Heart right ventricle (tissue), 16 donors: ENCODE results near the gene SYT14. TPM values are rescaled to one million over a fixed set of nuclear protein-coding genes. Genes with fewer than 3 reads are reported as not detected.

Experiments used
- ATAC-seq, 8 donors: fragments of 200-7000 bp; cut with Tn5 transposase; one replicate each; pipeline ENCODE4 v1.9.1; 2020; ENCODE audit warnings: mild to moderate bottlenecking in 8 of 8, moderate library complexity in 8 of 8, moderate number of reproducible peaks in 1 of 8
- DNase-seq, 2 donors: peaks; one replicate each; pipeline ENCODE4 v3.0.0-alpha.2; 2020
- H3K27ac ChIP-seq, 10 donors: fragments of 200-600 bp; sonication (generic) in 2 of 10; one replicate each; pipeline versions ENCODE4 v1.5.0 to v1.8.0; 2020 to 2022; ENCODE audit warnings: mild to moderate bottlenecking in 3 of 10
- H3K27me3 ChIP-seq, 7 donors: fragments of 200-600 bp; one replicate each; pipeline ENCODE4 v1.8.0; 2021 to 2022; ENCODE audit warnings: mild to moderate bottlenecking in 2 of 7
- H3K36me3 ChIP-seq, 9 donors: fragments of 200-600 bp; sonication (generic) in 1 of 9; one replicate each; pipeline versions ENCODE4 v1.5.0 to v1.8.0; 2020 to 2022; ENCODE audit warnings: mild to moderate bottlenecking in 2 of 9
- H3K4me1 ChIP-seq, 9 donors: fragments of 200-600 bp; sonication (generic) in 1 of 9; one replicate each; pipeline versions ENCODE4 v1.5.0 to v1.8.0; 2020 to 2022; ENCODE audit warnings: mild to moderate bottlenecking in 4 of 9
- H3K4me3 ChIP-seq, 10 donors: fragments of 200-600 bp; sonication (generic) in 2 of 10; one replicate each; pipeline versions ENCODE4 v1.5.0 to v1.8.0; 2020 to 2022; ENCODE audit warnings: mild to moderate bottlenecking in 7 of 10, moderate library complexity in 2 of 10
- H3K9me3 ChIP-seq, 11 donors: fragments of 200-600 bp in 10 of 11; sonication (generic) in 2 of 11; one replicate each; pipeline versions ENCODE4 v1.5.0 to v1.8.0; 2013 to 2022; ENCODE audit warnings: mild to moderate bottlenecking in 2 of 11, control low read depth in 1 of 11, moderate library complexity in 1 of 11
- WGBS, 2 donors: extraction: QIAGEN DNeasy Blood & Tissue Kit; methylation state at CpG; one replicate each; pipeline ENCODE4 v1.1.7; 2013; ENCODE audit warnings: inconsistent platforms in 1 of 2; 5-methylcytosine and 5-hydroxymethylcytosine counted together
- intact Hi-C, 10 donors: fragments of 100-400 bp; cut with DNase I; formaldehyde crosslinking; loops; one replicate each; pipeline versions ENCODE4 v1.11.1 to v1.14.2; 2022
- polyA plus RNA-seq, 2 donors: library from polyadenylated mRNA; stranded (reverse); fragments of 200-250 nt; gene quantifications; one replicate each; pipeline ENCODE4 v1.2.3, GENCODE V29; 2013
- total RNA-seq, 10 donors: library from RNA; stranded (reverse); fragmentation: NEBNext Ultra II Directional in 3 of 10; extraction: Animal tissue kit (Norgen Biotek cat#: 25700) in 3 of 10; gene quantifications; one replicate each; pipeline versions ENCODE4 v1.2.1 to v1.2.4, GENCODE V29; 2021 to 2023
- TF ChIP-seq, protein P1 (sequence below), 9 donors: fragments of 200-600 bp; sonication (generic) in 2 of 9; IDR thresholded peaks; one replicate each; pipeline versions ENCODE4 v1.5.0 to v1.8.0; 2021 to 2022; ENCODE audit warnings: antibody characterized with exemption in 9 of 9, mild to moderate bottlenecking in 5 of 9, moderate library complexity in 1 of 9
- donor health status: Arrhythmogenic right ventricular cardiomyopathy.
- donor health status: ischemic (EF 13 %, LVEDD 7.1; RV severe dilation, severe dysfunction).
- donor health status: healthy with polysubstance abuse.
- donor health status: DM: no; HTN: yes; CAD: no.
- donor health status: DM: no; HTN: no; CAD: no.
- donor health status: ischemic (EF 25% LVEDD 6.9; RV normal size, moderate dysfunction).
- donor health status: ischemic (EF 25% LVEDD 5.7; RV mildly dilated, moderate dysfunction).
- donor health status: healthy.
- donor health status: DM: yes; HTN: yes; CAD: no.
- donor health status: Ischemic cardiomyopathy.
- donor health status: ischemic (EF 35%, LVEDD 5.7; RV mildly dilated, moderate dysfunction).
- donor health status: nonischemic (EF 11% LVEDD 7.7; RV severe dilation, severe dysfunction).
- donor health status: DM: yes; HTN: yes; CAD: no.
- donor health status: PGD.
- donor health status: ischemic (EF 29% LVEDD 5.4; RV normal size, mild dysfunction).
- donor health status: nonischemic (EF 23%, LVEDD 6.1; RV moderate dilation, normal function).

Gene SYT14
- total and polyA plus RNA-seq, 12 donors = 0.06 TPM; not detected in 11

DNA sequence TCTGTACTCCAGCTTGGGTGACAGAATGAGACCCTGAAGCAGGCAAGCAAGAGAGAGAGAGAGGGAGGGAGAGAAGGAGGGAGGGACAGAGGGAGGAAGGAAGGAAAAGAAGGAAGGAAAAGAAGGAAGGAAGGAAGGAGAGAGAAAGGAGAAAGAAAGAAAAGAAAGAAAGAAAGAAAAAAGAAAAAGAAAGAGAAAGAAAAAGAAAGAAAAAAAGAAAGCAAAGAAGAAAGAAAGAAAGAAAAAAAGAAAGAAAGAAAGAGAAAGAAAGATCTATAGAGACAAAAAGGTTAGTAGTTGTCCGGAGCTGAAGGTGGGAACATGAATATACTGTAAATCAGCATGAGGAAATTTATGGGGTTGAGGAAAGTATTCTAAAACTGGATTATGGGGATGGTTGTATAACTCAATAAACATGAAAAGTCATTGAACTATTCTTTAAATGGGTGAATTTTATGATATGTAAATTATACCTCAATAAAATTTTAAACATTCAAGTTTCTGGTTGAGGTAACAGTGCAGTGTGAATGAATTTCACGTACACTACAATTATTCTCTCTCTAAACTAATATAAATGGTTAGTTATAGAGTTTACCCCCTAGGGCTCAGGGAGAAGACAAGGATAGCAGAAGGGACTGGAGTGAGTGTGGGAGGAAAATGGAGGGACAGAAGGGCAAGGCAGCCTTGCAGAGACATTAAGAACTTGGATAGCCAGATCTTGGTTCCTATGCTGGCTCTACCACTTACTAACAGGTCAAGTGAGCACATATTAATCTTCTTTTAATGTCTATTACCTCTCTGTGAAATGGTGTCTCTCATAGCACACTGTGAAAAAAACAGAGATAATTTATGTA is 269.8 kb downstream of the SYT14 start:
- DNase-seq = no peak
- no peaks in the 10 kb centered on the region for H3K9me3 ChIP-seq
- H3K36me3 ChIP-seq = no peaks in the 10 kb centered on the region
- H3K27me3 ChIP-seq = peaks cover 0 to 11% (median 0%) of the 10 kb centered on the region in 7 donors
- no peaks in the 10 kb centered on the region for H3K4me1 ChIP-seq
- TF ChIP-seq, protein P1, sequence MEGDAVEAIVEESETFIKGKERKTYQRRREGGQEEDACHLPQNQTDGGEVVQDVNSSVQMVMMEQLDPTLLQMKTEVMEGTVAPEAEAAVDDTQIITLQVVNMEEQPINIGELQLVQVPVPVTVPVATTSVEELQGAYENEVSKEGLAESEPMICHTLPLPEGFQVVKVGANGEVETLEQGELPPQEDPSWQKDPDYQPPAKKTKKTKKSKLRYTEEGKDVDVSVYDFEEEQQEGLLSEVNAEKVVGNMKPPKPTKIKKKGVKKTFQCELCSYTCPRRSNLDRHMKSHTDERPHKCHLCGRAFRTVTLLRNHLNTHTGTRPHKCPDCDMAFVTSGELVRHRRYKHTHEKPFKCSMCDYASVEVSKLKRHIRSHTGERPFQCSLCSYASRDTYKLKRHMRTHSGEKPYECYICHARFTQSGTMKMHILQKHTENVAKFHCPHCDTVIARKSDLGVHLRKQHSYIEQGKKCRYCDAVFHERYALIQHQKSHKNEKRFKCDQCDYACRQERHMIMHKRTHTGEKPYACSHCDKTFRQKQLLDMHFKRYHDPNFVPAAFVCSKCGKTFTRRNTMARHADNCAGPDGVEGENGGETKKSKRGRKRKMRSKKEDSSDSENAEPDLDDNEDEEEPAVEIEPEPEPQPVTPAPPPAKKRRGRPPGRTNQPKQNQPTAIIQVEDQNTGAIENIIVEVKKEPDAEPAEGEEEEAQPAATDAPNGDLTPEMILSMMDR (IDR thresholded peaks at IDR 0.05) = no peak
- 85 to 99% methylated on average over 2 of the region's 2 CpGs for WGBS, 2 donors
- ATAC-seq = no peak
- intact Hi-C loops = loop anchor here in 1 of 10 donors (10.0 kb wide), 1 partner anchor 187 kb away; no protein-coding TSS in a partner anchor
- H3K4me3 ChIP-seq = no peak overlapping the region
- H3K27ac ChIP-seq = no peak overlapping the region

DNA sequence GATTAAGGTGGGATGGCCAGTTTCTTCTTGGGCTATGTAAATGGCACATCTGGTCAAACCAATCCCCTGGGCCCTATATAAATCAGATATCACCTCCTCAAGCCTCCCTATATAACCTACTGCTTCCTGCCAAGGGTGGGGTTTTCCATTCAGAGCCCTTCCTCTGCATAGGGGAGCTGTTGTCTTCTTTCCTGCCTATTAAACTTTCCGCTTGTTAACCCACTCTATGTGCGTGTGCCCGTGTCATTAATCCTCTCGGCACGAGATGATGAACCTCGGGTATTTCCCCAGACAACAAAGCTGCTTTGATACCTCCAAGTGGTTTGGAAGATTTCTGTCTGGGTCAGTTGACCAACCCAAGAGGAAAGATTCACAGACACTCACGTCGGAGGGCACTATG is 275.3 kb downstream of the SYT14 start:
- no peak for DNase-seq
- Histone ChIP-seq H3K27ac (no peak overlapping the region), H3K4me3 (no peak overlapping the region), H3K27me3 (peaks cover 0 to 7% (median 0%) of the 10 kb centered on the region in 7 donors), H3K9me3 (no peaks in the 10 kb centered on the region), H3K4me1 (no peaks in the 10 kb centered on the region), H3K36me3 (no peaks in the 10 kb centered on the region)
- WGBS, 2 donors = 70 to 72% methylated on average over 8 of the region's 8 CpGs
- no peak for ATAC-seq
- TF ChIP-seq, protein P1 (IDR thresholded peaks at IDR 0.05) = no peak
- intact Hi-C loops = no loop called here

DNA sequence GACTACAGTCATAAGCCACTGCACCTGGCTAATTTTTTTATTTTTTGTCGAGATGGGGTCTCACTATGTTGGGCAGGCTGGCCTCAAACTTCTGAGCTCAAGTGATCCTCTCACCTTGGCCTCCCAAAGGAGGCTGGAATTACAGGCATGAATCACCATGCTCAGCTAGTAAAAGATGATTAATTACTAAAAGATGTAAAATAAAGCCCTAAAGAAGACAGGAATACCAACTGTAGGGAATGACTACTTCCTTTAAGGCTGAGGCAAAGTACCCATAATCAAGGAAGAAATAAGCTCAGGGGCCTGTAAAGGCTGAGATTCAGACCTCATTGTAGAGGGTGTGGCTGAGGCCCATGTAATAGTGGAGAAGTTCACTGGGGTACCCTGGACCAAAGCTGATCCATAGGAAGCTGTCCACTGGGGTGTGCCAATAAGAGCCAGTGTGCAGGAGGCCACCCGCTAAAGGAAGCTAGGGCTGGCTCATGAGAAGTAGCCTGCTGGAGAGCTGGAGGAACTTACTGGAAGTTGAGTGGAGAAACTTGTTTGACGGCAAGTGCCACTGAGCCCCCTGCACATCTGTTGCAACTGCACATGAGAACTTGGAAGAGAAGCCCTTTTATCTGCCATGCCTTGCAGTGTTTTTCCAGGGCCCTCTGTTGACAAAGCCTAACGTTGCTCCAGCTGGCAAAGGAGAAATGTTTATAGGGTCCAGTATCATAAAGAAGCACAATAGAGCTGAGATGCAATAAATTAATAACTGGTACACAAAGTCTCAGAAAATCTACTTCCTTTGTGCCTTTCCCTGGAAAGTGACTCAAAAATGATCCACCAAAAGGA is 276.8 kb downstream of the SYT14 start:
- no peaks in the 10 kb centered on the region for H3K36me3 ChIP-seq
- DNase-seq = no peak
- H3K9me3 ChIP-seq = no peaks in the 10 kb centered on the region
- 73 to 84% methylated on average over 4 of the region's 4 CpGs for WGBS, 2 donors
- ATAC-seq = no peak
- H3K27ac ChIP-seq = no peak overlapping the region
- H3K4me3 ChIP-seq = no peak overlapping the region
- H3K27me3 ChIP-seq = peaks cover 0 to 7% (median 0%) of the 10 kb centered on the region in 7 donors
- TF ChIP-seq, protein P1 (IDR thresholded peaks at IDR 0.05) = no peak
- intact Hi-C loops = no loop called here
- no peaks in the 10 kb centered on the region for H3K4me1 ChIP-seq

DNA sequence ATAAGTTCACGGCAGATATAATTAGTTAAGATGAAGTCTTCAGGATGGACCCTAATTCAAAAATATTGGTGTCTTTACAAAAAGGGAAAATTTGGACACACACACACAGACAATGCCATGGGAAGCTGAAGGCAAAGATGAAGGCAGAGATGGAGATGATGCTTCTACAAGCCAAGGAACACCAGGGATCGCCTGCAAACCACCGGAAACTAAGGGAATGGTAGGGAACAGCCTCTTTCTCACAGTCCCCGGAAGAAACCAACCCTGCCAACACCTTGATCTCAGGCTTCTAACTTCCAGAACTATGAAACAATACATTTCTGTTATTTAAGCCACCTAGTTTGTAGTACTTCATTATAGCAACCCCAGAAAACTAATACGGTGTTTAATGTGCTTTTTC is 279.5 kb downstream of the SYT14 start:
- H3K27ac ChIP-seq = no peak overlapping the region
- H3K9me3 ChIP-seq = no peaks in the 10 kb centered on the region
- H3K27me3 ChIP-seq = peaks cover 0 to 7% (median 0%) of the 10 kb centered on the region in 7 donors
- intact Hi-C loops = no loop called here
- TF ChIP-seq, protein P1 (IDR thresholded peaks at IDR 0.05) = no peak
- no peak for DNase-seq
- no peak for ATAC-seq
- H3K36me3 ChIP-seq = no peaks in the 10 kb centered on the region
- 91 to 93% methylated on average over 5 of the region's 5 CpGs for WGBS, 2 donors
- peaks cover 0 to 5% (median 0%) of the 10 kb centered on the region in 9 donors for H3K4me1 ChIP-seq
- H3K4me3 ChIP-seq = no peak overlapping the region
